GM23248 (cell line): ENCODE data around the gene SLC22A5. TPM values are rescaled to one million over a fixed set of nuclear protein-coding genes. Genes with fewer than 3 reads are reported as not detected.
"Not testable (repeated sequence)": the region's sequence is repeated elsewhere in the genome, so short reads cannot be mapped to it uniquely, and the experiment has no call there.

ENCODE experiments used
- DNase-seq: peaks from one replicate; pipeline ENCODE4 v3.0.0-alpha.2; 2015
- H2AFZ ChIP-seq: fragments of 200-600 bp; sonication (generic); 2 replicates; pipeline ENCODE4 v1.6.1; 2016; ENCODE audit warnings: antibody characterized with exemption
- H3F3A ChIP-seq: fragments of 200-600 bp; sonication (generic); 2 replicates; pipeline ENCODE4 v1.6.1; 2016; ENCODE audit warnings: mild to moderate bottlenecking, antibody characterized with exemption, mixed run types; ENCODE audit not compliant: insufficient read depth
- H3K27ac ChIP-seq: fragments of 200-600 bp; sonication (generic); 2 replicates; pipeline ENCODE4 v1.5.1; 2016; ENCODE audit warnings: mild to moderate bottlenecking
- H3K27me3 ChIP-seq: fragments of 200-600 bp; sonication (generic); replicated peaks from 2 replicates; pipeline ENCODE4 v1.6.1; 2016; ENCODE audit warnings: mild to moderate bottlenecking; ENCODE audit not compliant: insufficient read depth
- H3K36me3 ChIP-seq: fragments of 200-600 bp; sonication (generic); 2 replicates; pipeline ENCODE4 v1.6.1; 2016; ENCODE audit warnings: low read depth, mild to moderate bottlenecking
- H3K4me1 ChIP-seq: fragments of 200-600 bp; sonication (generic); 2 replicates; pipeline ENCODE4 v1.6.1; 2016; ENCODE audit warnings: mild to moderate bottlenecking; ENCODE audit not compliant: insufficient read depth
- H3K4me2 ChIP-seq: fragments of 200-600 bp; sonication (generic); one replicate; pipeline ENCODE4 v1.6.1; 2016; ENCODE audit warnings: mild to moderate bottlenecking; ENCODE audit not compliant: unreplicated experiment
- H3K4me3 ChIP-seq: fragments of 200-600 bp; sonication (generic); 2 replicates; pipeline ENCODE4 v1.5.1; 2016; ENCODE audit warnings: mild to moderate bottlenecking
- H3K79me2 ChIP-seq: fragments of 200-600 bp; sonication (generic); 2 replicates; pipeline ENCODE4 v1.6.1; 2016; ENCODE audit warnings: mild to moderate bottlenecking; ENCODE audit not compliant: insufficient read depth
- H3K9ac ChIP-seq: fragments of 200-600 bp; sonication (generic); 2 replicates; pipeline ENCODE4 v1.6.1; 2016; ENCODE audit warnings: mild to moderate bottlenecking
- H3K9me2 ChIP-seq: fragments of 200-600 bp; sonication (generic); 2 replicates; pipeline ENCODE4 v1.6.1; 2016; ENCODE audit warnings: mixed run types, mild to moderate bottlenecking, moderate library complexity; ENCODE audit not compliant: insufficient read depth
- H3K9me3 ChIP-seq: fragments of 200-600 bp; sonication (generic); one replicate; pipeline ENCODE4 v1.6.1; 2017; ENCODE audit warnings: low read depth
- H4K20me1 ChIP-seq: fragments of 200-600 bp; sonication (generic); 2 replicates; pipeline ENCODE4 v1.6.0; 2016; ENCODE audit not compliant: insufficient read depth
- EZH2 ChIP-seq: fragments of 200-600 bp; sonication (generic); IDR thresholded peaks from 2 replicates; pipeline ENCODE4 v1.6.1; 2018; ENCODE audit warnings: antibody characterized with exemption, mild to moderate bottlenecking; ENCODE audit not compliant: insufficient read depth, poor library complexity, severe bottlenecking
- EZH2phosphoT487 ChIP-seq: fragments of 200-600 bp; sonication (generic); IDR thresholded peaks from 2 replicates; pipeline ENCODE4 v1.6.1; 2018; ENCODE audit warnings: antibody characterized with exemption, moderate library complexity, mild to moderate bottlenecking, low read depth; ENCODE audit not compliant: insufficient read depth
- WGBS, 2 experiments: methylation state at CpG; one replicate each; pipeline ENCODE4 v1.1.6; 2015 to 2017; ENCODE audit warnings: low lambda C conversion rate in 2 of 2, low coverage in 1 of 2; ENCODE audit errors: missing lambda C conversion rate in 2 of 2; 5-methylcytosine and 5-hydroxymethylcytosine counted together
- in situ Hi-C: fragments of 300-500 bp; cut with MboI; formaldehyde crosslinking; loops from 2 replicates; pipeline ENCODE4 v1.15.0; 2020
- polyA plus RNA-seq: library from polyadenylated mRNA; unstranded; fragments of >200 nt; fragmentation: Nextera tagmentation; extraction: Ambion mirVana; gene quantifications from 2 replicates; pipeline ENCODE4 v1.2.1, GENCODE V29; 2016
- total RNA-seq: library from RNA; depleted of rRNA; stranded (reverse); fragments of >200 nt; shearing (Covaris generic); gene quantifications from 2 replicates; pipeline ENCODE4 v1.2.3, GENCODE V29; 2014

Gene SLC22A5
- total and polyA plus RNA-seq, 2 experiments from 2014 or later: 1.7 to 3.0 TPM

GRCh38 chr5:132435447-132435846 lies 65.9 kb downstream of the SLC22A5 start:
- H2AFZ ChIP-seq: no peak overlapping the region
- DNase-seq: no peak
- in situ Hi-C loops: no loop called here
- no peaks in the 10 kb centered on the region for H3K27me3 ChIP-seq
- peaks cover 35% of the 10 kb centered on the region for H3K4me1 ChIP-seq
- no peak overlapping the region for H3K9ac ChIP-seq
- H3K27ac ChIP-seq: no peak overlapping the region
- H3K4me3 ChIP-seq: no peak overlapping the region
- H3K9me2 ChIP-seq: no peaks in the 10 kb centered on the region
- H3K79me2 ChIP-seq: no peaks in the 10 kb centered on the region
- H3K36me3 ChIP-seq: no peaks in the 10 kb centered on the region
- 97 to 98% methylated on average over 2 of the region's 2 CpGs for WGBS, 2 experiments
- no peaks in the 10 kb centered on the region for H3K9me3 ChIP-seq
- H3K4me2 ChIP-seq: no peak overlapping the region
- TF ChIP-seq EZH2: no peak
- TF ChIP-seq EZH2phosphoT487: no peak
- no peaks in the 10 kb centered on the region for H4K20me1 ChIP-seq
- H3F3A ChIP-seq: peaks cover 17% of the 10 kb centered on the region

GRCh38 chr5:132435886-132436285 lies 66.4 kb downstream of the SLC22A5 start:
- Histone ChIP-seq H3F3A (peaks cover 17% of the 10 kb centered on the region), H2AFZ (no peak overlapping the region), H3K9ac (no peak overlapping the region), H3K4me2 (no peak overlapping the region), H3K4me1 (peaks cover 35% of the 10 kb centered on the region), H3K36me3 (no peaks in the 10 kb centered on the region), H3K9me3 (no peaks in the 10 kb centered on the region), H3K79me2 (no peaks in the 10 kb centered on the region), H3K4me3 (no peak overlapping the region), H3K9me2 (no peaks in the 10 kb centered on the region), H3K27me3 (no peaks in the 10 kb centered on the region), H4K20me1 (no peaks in the 10 kb centered on the region), H3K27ac (no peak overlapping the region)
- no peak for DNase-seq
- TF ChIP-seq EZH2: no peak
- in situ Hi-C loops: no loop called here
- WGBS, 2 experiments: 85 to 93% methylated on average over 2 of the region's 2 CpGs

GRCh38 chr5:132436936-132437335 lies 67.4 kb downstream of the SLC22A5 start:
- in situ Hi-C loops: no loop called here
- Histone ChIP-seq H3K4me2 (peak overlapping the region; percentile 24), H3K4me3 (no peak overlapping the region), H3K4me1 (peaks cover 35% of the 10 kb centered on the region), H4K20me1 (no peaks in the 10 kb centered on the region), H3K9me3 (no peaks in the 10 kb centered on the region), H3K36me3 (no peaks in the 10 kb centered on the region), H3K79me2 (no peaks in the 10 kb centered on the region), H3K9ac (peak overlapping the region; percentile 49), H3K27ac (peak overlapping the region; percentile 65), H3K27me3 (no peaks in the 10 kb centered on the region), H2AFZ (no peak overlapping the region), H3K9me2 (no peaks in the 10 kb centered on the region), H3F3A (peaks cover 17% of the 10 kb centered on the region)
- 98 to 100% methylated on average over 3 of the region's 3 CpGs for WGBS, 2 experiments
- TF ChIP-seq EZH2phosphoT487: no peak
- no peak for TF ChIP-seq EZH2
- no peak for DNase-seq

- in situ Hi-C loops: no loop called here
- Histone ChIP-seq H3K79me2 (no peaks in the 10 kb centered on the region), H3K4me3 (no peak overlapping the region), H3K27me3 (no peaks in the 10 kb centered on the region), H3K9me3 (no peaks in the 10 kb centered on the region), H4K20me1 (no peaks in the 10 kb centered on the region), H3K9ac (peak overlapping the region; percentile 49), H3K4me2 (peak overlapping the region; percentile 24), H2AFZ (peak overlapping the region; percentile 14; the same call in 1 of the 2 replicates), H3K27ac (peak overlapping the region; percentile 65), H3K36me3 (no peaks in the 10 kb centered on the region), H3K4me1 (peaks cover 35% of the 10 kb centered on the region), H3F3A (peaks cover 17% of the 10 kb centered on the region), H3K9me2 (no peaks in the 10 kb centered on the region)
- 37 to 68% methylated on average over 2 to 3 of the region's 3 CpGs for WGBS, 2 experiments
- TF ChIP-seq EZH2 (no peak), EZH2phosphoT487 (no peak)
- DNase-seq: peak; percentile 90
Measured at GRCh38 chr5:132437604-132438266, 68.2 kb downstream of the SLC22A5 start.

GRCh38 chr5:132438267-132438645 lies 68.7 kb downstream of the SLC22A5 start:
- H3K27me3 ChIP-seq, H3K4me2 ChIP-seq, H3K4me3 ChIP-seq, DNase-seq, H4K20me1 ChIP-seq, H3K9me2 ChIP-seq, H3K9me3 ChIP-seq, H3K36me3 ChIP-seq, H3K79me2 ChIP-seq, in situ Hi-C loops: not testable (repeated sequence)
- 87 to 91% methylated on average over 3 of the region's 3 CpGs for WGBS, 2 experiments
- Histone ChIP-seq H3F3A (peaks cover 17% of the 10 kb centered on the region), H3K4me1 (peaks cover 35% of the 10 kb centered on the region), H2AFZ (0 out of 2 replicates have a peak overlapping the region, but pooled peaks have one; percentile 14), H3K9ac (peak overlapping the region; percentile 49), H3K27ac (peak overlapping the region; percentile 86)
